GM18526 (cell line): ENCODE data around the gene SEMA4F.

ENCODE experiments used
- POLR2A ChIP-seq: IDR thresholded peaks from 3 replicates; pipeline ENCODE4 v1.6.1; 2011; ENCODE audit not compliant: insufficient read length; ENCODE audit errors: extremely low read depth

The SEMA4F gene

GRCh38 chr2:74691929-74692328 lies 37.9 kb downstream of the SEMA4F start:
- no peak for TF ChIP-seq POLR2A

- no peak for TF ChIP-seq POLR2A
These were observed 39.2 kb downstream of the SEMA4F start for GRCh38 chr2:74693213-74693612.

- TF ChIP-seq POLR2A, result no peak
These were observed 39.6 kb downstream of the SEMA4F start for GRCh38 chr2:74693668-74694067.

- TF ChIP-seq POLR2A, result no peak
These were observed 40.2 kb downstream of the SEMA4F start for GRCh38 chr2:74694281-74694680.

GRCh38 chr2:74695663-74696062 lies 41.6 kb downstream of the SEMA4F start:
- TF ChIP-seq POLR2A, result no peak

- no peak for TF ChIP-seq POLR2A
These were observed 42.8 kb downstream of the SEMA4F start for GRCh38 chr2:74696829-74697228.

- no peak for TF ChIP-seq POLR2A
These were observed 46.8 kb downstream of the SEMA4F start for GRCh38 chr2:74700643-74701372.

GRCh38 chr2:74702001-74702715 lies 48.1 kb downstream of the SEMA4F start:
- no peak for TF ChIP-seq POLR2A

- no peak for TF ChIP-seq POLR2A
These were observed 49.3 kb downstream of the SEMA4F start for GRCh38 chr2:74703373-74703772.

- no peak for TF ChIP-seq POLR2A
These were observed 50.2 kb downstream of the SEMA4F start for GRCh38 chr2:74704216-74704615.

GRCh38 chr2:74706741-74707140 lies 52.7 kb downstream of the SEMA4F start:
- no peak for TF ChIP-seq POLR2A

- no peak for TF ChIP-seq POLR2A
These were observed 53.8 kb downstream of the SEMA4F start for GRCh38 chr2:74707837-74708236.

GRCh38 chr2:74708296-74708695 lies 54.2 kb downstream of the SEMA4F start:
- TF ChIP-seq POLR2A, result no peak

- TF ChIP-seq POLR2A, result no peak
These were observed 54.8 kb downstream of the SEMA4F start for GRCh38 chr2:74708883-74709282.

- TF ChIP-seq POLR2A, result no peak
These were observed 58.4 kb downstream of the SEMA4F start for GRCh38 chr2:74712223-74713053.

- no peak for TF ChIP-seq POLR2A
These were observed 60.6 kb downstream of the SEMA4F start for GRCh38 chr2:74714691-74715080.
